Left ventricle myocardium superior (tissue), 1 donor: ENCODE data around the gene ABCC3. TPM values are rescaled to one million over a fixed set of nuclear protein-coding genes. Genes with fewer than 3 reads are reported as not detected.

Experiments used
- ATAC-seq: fragments of 200-7000 bp; cut with Tn5 transposase; one replicate; pipeline ENCODE4 v1.9.1; 2020; ENCODE audit warnings: mild to moderate bottlenecking, moderate library complexity
- DNase-seq: peaks from one replicate; pipeline ENCODE4 v3.0.0-alpha.2; 2020
- intact Hi-C: fragments of 100-400 bp; cut with micrococcal nuclease; formaldehyde crosslinking; loops from one replicate; pipeline ENCODE4 v1.11.0; 2022
- total RNA-seq: library from RNA; stranded (reverse); fragmentation: NEBNext Ultra II Directional; extraction: Animal tissue kit (Norgen Biotek cat#: 25700); gene quantifications from one replicate; pipeline ENCODE4 v1.2.1, GENCODE V29; 2021
- donor health status: DM: no; HTN: yes; CAD: no; lungs with severe emphysema.

The ABCC3 gene
- total RNA-seq, 1 donor from 2014 or later: 0.37 TPM

DNA sequence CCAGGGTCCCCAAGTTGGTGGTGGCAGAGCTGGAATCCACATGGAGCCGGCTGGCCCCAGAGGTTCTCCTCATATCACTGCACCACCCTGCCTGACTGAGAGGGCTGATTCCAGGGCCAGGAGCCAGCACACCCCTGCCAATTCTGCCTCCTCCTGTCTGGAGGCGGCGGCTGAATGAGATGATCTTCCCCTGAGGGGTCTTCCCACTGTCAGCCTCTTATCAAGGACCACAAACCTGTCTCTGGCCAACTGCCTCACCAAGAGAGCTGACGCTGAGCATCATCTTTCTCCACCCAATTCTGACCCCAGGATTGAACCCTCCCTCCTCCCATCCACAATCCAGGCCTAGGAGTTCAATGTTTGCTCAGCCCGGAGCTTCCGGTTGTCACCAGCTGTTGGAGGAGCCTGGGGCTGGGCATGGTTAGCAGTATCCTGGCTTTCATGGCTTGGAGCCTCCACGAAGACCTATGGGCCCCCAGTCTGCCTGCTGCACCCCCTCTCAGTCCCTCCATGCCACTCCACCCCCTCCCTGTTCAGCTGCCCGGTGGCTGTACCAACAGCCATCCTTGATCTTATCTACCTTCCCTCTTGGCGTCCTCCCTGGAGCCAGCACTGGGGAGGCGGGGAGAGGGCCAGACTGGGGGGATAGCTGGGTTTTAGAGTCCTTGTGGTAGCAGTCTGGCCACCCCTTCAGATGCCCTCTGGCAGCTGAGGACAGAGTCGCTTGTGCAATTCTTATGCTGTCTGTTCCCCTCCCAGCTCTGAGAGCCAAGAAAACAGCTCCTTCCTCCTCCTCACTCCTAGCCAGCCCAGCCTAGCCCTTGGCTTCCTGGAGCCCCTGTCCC is 25.6 kb downstream of the ABCC3 start:
- DNase-seq (peak; percentile 63), ATAC-seq (peak; percentile 82)
- intact Hi-C loops: no loop called here

GRCh38 chr17:50660887-50661345 is 26.2 kb downstream of the ABCC3 start:
- DNase-seq: no peak
- intact Hi-C loops: no loop called here
- ATAC-seq: peak; percentile 25

DNA sequence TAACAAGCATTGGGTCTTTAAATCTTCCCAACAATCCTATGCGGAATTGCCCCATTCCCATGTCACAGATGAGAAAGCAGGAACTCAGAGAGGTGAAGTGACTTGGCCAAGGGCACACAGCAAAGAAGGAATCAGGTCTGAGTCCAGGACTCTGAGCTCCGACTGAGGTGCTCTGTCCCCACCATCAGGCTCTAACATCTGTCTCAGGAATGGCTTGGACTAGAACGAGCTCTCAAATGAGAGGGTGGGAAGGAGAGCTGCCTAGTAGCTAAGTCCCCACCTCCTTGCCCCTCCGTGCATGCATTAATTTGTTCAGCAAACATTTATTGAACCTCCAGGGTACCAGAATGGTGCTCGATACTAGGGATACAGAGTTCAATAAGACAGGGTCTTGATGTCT is 26.7 kb downstream of the ABCC3 start:
- intact Hi-C loops: no loop called here
- ATAC-seq: no peak

GRCh38 chr17:50661795-50662391 is 27.2 kb downstream of the ABCC3 start:
- DNase-seq: peak; percentile 43
- intact Hi-C loops: no loop called here
- peak; percentile 56 for ATAC-seq

More for the DNA sequence above, 26.7 kb downstream of the ABCC3 start:
- no peak for DNase-seq

DNA sequence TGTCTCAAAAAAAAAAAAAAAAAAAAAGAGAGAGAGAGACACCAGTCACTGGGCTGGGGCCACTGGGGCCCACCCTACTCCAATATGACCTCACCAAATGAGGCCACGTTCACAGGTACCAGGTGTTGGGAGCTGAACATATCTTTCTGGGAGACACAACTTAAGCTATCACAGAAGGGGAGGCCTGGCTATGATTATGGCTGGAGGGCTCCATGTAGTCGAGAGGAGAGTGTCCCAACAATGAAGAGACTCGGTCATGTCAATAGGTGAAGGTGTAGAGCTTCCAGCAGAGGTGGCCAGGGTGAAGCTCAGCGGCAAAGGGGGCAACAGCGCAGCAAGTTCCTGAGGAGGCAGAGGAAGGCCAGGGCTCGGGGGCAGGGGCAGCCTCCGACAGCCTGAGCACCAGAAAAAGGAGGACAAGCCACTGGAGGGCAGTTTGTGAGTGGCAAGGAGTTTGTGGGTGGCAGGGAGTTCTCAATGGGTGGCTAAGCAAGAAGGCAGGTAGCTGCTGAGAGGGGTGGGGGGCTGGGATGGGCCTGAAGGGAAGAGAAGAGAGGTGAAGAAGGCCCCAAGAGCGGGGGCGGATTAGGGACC is 28.0 kb downstream of the ABCC3 start:
- no peak for DNase-seq
- ATAC-seq: no peak
- intact Hi-C loops: no loop called here

- no peak for DNase-seq
- no peak for ATAC-seq
- intact Hi-C loops: no loop called here
Observed at GRCh38 chr17:50663812-50664374, 29.2 kb downstream of the ABCC3 start.

- intact Hi-C loops: no loop called here
- ATAC-seq (no peak), DNase-seq (no peak)
Observed at GRCh38 chr17:50664788-50665458, 30.2 kb downstream of the ABCC3 start.

DNA sequence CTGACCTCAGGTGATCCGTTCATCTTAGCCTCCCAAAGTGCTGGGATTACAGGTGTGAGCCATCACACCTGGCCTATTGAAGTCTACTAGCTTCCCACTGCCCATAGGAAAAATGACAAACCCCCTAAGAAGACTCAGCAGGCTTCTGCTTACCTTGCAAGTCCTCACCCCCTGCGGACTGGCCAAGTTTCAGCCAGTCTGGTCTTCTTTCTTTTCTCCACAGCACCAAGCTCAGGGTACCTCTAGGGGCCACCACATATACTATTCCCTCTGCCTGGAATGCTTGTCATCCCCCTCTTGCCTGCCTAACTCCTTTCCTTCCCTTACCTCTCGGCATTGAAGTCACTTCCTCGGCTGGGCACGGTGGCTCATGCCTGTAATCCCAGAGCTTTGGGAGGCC is 31.2 kb downstream of the ABCC3 start:
- intact Hi-C loops: no loop called here
- no peak for ATAC-seq
- DNase-seq: no peak

- intact Hi-C loops: no loop called here
- ATAC-seq (no peak), DNase-seq (no peak)
Observed at GRCh38 chr17:50666316-50666715, 31.6 kb downstream of the ABCC3 start.

DNA sequence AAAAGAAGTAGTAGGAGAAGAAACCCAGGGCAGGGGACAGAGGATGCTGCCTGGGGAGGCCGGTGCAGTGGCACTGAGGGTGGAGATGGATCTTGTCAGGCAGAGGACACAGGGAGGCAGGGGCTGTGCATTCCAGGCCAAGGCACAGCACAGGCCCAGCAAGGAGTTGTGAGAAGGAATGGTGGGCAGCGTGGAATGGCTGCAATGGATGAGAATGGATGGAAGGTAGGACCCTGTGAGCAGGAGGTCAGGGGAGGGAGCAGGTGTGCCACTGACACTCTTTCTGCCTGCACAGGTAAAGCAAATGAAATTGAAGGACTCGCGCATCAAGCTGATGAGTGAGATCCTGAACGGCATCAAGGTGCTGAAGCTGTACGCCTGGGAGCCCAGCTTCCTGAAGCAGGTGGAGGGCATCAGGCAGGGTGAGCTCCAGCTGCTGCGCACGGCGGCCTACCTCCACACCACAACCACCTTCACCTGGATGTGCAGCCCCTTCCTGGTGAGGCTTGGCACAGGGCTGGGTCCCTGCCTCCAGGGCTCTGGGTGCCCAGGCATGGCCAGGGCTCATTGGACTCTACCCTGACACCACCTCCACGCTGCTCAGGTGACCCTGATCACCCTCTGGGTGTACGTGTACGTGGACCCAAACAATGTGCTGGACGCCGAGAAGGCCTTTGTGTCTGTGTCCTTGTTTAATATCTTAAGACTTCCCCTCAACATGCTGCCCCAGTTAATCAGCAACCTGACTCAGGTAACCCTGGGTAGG is 32.8 kb downstream of the ABCC3 start:
- ATAC-seq (no peak), DNase-seq (no peak)
- intact Hi-C loops: no loop called here

DNA sequence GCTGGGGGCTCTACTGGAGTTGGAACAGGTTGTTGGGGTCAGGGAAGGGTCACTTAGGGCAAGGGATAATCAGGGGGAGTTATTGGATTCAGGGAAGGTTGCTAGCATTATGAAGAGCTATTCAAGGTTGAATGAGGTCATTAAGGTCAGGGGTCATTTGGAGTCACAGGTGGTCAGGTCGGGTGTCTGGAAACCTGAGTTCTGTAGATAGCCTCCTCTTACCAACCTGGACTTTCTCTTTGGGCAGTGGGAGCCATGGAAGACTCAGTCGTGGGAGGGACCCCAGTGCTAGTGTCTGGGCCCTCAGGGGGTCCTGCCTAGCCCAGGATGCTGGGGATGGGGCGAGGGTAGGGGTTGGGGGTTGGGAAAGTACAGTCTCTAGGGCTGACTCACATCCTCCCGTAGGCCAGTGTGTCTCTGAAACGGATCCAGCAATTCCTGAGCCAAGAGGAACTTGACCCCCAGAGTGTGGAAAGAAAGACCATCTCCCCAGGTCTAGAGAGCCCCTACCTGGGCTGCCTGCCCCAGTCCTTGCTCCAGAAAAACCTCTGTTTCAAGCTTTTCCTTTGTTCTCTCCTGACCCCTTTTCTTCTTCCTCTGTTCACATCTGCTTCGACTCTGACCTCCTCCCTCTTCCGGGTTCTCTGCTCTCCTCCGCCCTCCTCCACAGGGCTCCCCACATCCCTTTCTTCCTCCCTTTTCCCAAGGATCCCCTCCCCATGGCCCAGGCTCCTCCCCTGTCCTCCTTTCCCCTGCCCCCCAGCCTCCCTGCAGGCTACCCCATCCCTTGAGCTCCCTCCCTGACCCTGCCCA is 33.5 kb downstream of the ABCC3 start:
- intact Hi-C loops: no loop called here
- DNase-seq (no peak), ATAC-seq (no peak)

DNA sequence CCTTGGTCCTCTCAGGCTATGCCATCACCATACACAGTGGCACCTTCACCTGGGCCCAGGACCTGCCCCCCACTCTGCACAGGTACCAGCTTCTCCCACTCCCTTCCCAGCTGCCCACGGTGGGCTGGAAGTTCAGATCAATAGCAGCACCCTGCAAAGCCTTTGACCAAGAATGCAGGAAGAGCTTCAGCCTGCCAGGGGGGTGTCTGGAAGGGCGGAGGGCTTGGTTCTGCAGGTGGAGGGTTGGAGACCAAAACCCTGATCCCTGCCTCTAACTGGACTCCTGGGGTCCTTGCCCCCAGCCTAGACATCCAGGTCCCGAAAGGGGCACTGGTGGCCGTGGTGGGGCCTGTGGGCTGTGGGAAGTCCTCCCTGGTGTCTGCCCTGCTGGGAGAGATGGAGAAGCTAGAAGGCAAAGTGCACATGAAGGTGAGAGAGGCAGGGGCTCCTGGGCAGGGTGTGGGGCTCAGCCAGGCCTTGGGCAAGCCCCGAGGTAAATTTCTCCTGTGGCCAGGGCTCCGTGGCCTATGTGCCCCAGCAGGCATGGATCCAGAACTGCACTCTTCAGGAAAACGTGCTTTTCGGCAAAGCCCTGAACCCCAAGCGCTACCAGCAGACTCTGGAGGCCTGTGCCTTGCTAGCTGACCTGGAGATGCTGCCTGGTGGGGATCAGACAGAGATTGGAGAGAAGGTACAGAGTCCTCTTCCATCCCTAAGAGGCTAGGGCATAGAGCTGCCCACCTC is 34.3 kb downstream of the ABCC3 start:
- peak; percentile 3 for DNase-seq
- intact Hi-C loops: no loop called here
- no peak for ATAC-seq

DNA sequence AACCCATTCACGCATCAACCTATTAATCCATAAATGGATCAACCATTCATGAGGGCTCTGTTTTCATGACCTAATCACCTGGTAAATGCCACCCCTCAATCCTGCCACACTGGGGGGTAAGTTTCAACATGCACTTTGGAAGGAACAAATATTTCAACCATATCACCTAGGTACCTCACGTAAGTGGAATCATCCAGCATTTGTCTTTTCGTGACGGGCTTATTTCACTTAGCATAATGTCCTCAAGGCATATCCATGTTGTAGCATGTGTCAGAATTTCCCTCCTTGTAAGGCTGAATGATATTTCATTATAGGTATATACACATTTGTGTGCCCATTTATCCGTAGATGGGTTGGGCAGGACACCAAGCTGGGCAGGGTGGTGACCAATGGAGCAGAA is 37.4 kb downstream of the ABCC3 start:
- intact Hi-C loops: no loop called here
- no peak for DNase-seq
- no peak for ATAC-seq

DNA sequence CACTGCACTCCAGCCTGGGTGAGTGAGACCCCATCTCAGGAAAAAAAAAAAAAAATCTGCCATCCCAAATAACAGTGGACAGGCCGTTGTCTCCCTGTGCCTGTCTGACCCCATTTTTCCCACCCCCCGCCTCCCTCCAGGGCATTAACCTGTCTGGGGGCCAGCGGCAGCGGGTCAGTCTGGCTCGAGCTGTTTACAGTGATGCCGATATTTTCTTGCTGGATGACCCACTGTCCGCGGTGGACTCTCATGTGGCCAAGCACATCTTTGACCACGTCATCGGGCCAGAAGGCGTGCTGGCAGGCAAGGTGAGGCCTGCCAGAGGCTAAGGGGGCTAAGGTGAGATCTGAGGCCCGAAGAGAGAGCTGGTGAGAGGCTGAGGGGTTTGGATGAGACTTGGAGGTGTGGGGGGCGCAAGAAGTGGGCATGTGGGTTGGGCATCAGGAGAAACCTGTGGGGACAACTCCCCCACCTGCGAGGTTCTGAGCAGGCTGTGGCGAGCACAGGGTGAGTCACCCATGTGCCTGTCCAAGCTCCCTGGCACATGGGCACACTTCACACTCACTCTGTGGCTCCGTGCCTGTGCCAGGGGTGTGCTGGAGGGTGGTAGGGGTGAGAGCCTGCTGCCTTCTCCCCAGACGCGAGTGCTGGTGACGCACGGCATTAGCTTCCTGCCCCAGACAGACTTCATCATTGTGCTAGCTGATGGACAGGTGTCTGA is 38.3 kb downstream of the ABCC3 start:
- ATAC-seq (peak; percentile 94), DNase-seq (peak; percentile 59)
- intact Hi-C loops: no loop called here

GRCh38 chr17:50675190-50675589 is 40.5 kb downstream of the ABCC3 start:
- ATAC-seq: no peak
- DNase-seq: no peak
- intact Hi-C loops: no loop called here

DNA sequence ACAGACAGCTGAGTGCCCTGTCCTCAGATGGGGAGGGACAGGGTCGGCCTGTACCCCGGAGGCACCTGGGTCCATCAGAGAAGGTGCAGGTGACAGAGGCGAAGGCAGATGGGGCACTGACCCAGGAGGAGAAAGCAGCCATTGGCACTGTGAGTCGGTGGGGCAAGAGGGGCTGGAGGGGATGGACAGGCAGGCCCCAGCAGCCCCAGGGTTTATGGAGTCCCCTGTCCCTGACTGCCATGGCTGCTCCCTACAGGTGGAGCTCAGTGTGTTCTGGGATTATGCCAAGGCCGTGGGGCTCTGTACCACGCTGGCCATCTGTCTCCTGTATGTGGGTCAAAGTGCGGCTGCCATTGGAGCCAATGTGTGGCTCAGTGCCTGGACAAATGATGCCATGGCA is 40.9 kb downstream of the ABCC3 start:
- ATAC-seq (peak; percentile 51), DNase-seq (no peak)
- intact Hi-C loops: no loop called here
